Esophagus (tissue), 2 donors: ENCODE results near the gene NDUFB10. TPM values are rescaled to one million over a fixed set of nuclear protein-coding genes. Genes with fewer than 3 reads are reported as not detected.
A peak's percentile ranks its signal among the peaks of the same experiment; 100 is the strongest.

Experiments
- H3K27ac ChIP-seq, 2 donors: one replicate each; pipeline ENCODE4 v1.5.1; 2013; ENCODE audit warnings: low read depth in 2 of 2, mild to moderate bottlenecking in 2 of 2, inconsistent platforms in 1 of 2, low read length in 1 of 2, moderate library complexity in 1 of 2
- H3K27me3 ChIP-seq, 2 donors: one replicate each; pipeline ENCODE4 v1.6.1; 2013; ENCODE audit warnings: low read length in 2 of 2, control low read depth in 1 of 2, mild to moderate bottlenecking in 1 of 2; ENCODE audit not compliant: insufficient read depth in 2 of 2, control insufficient read depth in 1 of 2
- H3K36me3 ChIP-seq, 2 donors: one replicate each; pipeline ENCODE4 v1.6.1; 2013; ENCODE audit warnings: low read length in 1 of 2; ENCODE audit not compliant: control insufficient read depth in 2 of 2, insufficient read depth in 2 of 2
- H3K4me1 ChIP-seq, 2 donors: one replicate each; pipeline ENCODE4 v1.6.1; 2013; ENCODE audit warnings: low read length in 1 of 2; ENCODE audit not compliant: control insufficient read depth in 2 of 2, insufficient read depth in 2 of 2
- H3K4me3 ChIP-seq, 2 donors: one replicate each; pipeline ENCODE4 v1.5.1; 2013; ENCODE audit warnings: low read length in 2 of 2, mild to moderate bottlenecking in 2 of 2, low read depth in 1 of 2, moderate library complexity in 1 of 2
- H3K9me3 ChIP-seq, 2 donors: one replicate each; pipeline ENCODE4 v1.6.1; 2013; ENCODE audit warnings: mild to moderate bottlenecking in 2 of 2, low read depth in 1 of 2, low read length in 1 of 2, moderate library complexity in 1 of 2; ENCODE audit not compliant: control insufficient read depth in 2 of 2, insufficient read depth in 1 of 2
- WGBS, 2 donors: extraction: QIAGEN DNeasy Blood & Tissue Kit; methylation state at CpG; one replicate each; pipeline ENCODE4 v1.1.7; 2013; 5-methylcytosine and 5-hydroxymethylcytosine counted together
- polyA plus RNA-seq, 2 donors: library from polyadenylated mRNA; stranded (reverse); fragments of 200-250 nt; gene quantifications; one replicate each; pipeline ENCODE4 v1.2.3, GENCODE V29; 2013
- donor health status: healthy with polysubstance abuse.
- donor health status: Bipolar disorder and iron deficiency.

NDUFB10 gene
- polyA plus RNA-seq, 2 donors: 160 to 207 TPM

DNA sequence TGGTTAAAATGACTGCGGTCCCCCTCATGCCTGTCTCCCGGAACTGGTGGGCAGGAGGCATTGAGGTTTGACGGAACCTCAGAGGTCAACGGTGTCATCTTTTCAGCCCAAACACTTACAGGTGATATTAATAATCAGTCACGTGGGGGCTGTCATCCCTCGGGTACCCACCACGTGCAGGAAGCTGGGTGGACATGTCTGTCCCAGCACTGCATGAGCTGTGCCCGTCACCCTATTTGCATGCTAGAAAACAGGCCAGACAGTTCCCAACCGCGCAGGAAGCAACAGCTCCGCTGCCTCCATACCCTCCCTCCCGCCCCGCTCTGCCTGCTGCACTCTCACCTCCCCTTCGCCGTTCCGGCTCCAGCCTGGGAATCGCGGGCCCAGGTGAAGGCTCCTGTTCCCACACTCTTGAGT, 31.8 kb downstream of the NDUFB10 start:
- WGBS, 2 donors: 12 to 14% methylated on average over 18 of the region's 18 CpGs
- H3K9me3 ChIP-seq: peaks cover 0 to 4% of the 10 kb centered on the region in 2 donors

DNA sequence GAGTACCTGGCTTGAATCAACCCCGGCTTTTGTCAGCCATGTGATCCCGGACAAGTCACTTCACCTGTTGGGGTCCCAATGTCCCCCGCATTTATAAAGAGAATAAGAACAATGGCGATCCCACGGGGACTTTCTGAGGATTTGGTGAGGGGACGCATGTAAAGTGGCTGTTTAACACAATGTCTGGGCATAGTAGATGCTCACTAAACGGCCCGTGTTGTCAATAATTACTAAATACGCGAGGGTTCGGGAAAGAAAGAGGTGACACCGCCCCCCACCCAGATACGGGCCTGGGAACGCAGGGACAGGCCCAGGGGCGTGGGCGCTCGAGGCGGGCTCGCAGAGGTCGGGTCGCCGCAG, 32.2 kb downstream of the NDUFB10 start:
- Histone ChIP-seq H3K4me1 (peaks cover 7 to 27% of the 10 kb centered on the region in 2 donors), H3K27ac (peak overlapping the region in 1 of 2 donors; percentile 65), H3K4me3 (peak overlapping the region; percentile 9 to 49), H3K36me3 (peaks cover 0 to under 1% of the 10 kb centered on the region in 2 donors), H3K27me3 (peaks cover 0 to 18% of the 10 kb centered on the region in 2 donors), H3K9me3 (peaks cover 0 to 4% of the 10 kb centered on the region in 2 donors)
- 13% methylated on average over 21 to 22 of the region's 22 CpGs for WGBS, 2 donors

More for the DNA sequence above, 31.8 kb downstream of the NDUFB10 start:
- H3K4me3 ChIP-seq: peak overlapping the region; percentile 17 to 33
- no peak overlapping the region for H3K27ac ChIP-seq
- peaks cover 0 to 5% of the 10 kb centered on the region in 2 donors for H3K36me3 ChIP-seq
- peaks cover 0 to 18% of the 10 kb centered on the region in 2 donors for H3K27me3 ChIP-seq
- H3K4me1 ChIP-seq: peaks cover 7 to 25% of the 10 kb centered on the region in 2 donors

DNA sequence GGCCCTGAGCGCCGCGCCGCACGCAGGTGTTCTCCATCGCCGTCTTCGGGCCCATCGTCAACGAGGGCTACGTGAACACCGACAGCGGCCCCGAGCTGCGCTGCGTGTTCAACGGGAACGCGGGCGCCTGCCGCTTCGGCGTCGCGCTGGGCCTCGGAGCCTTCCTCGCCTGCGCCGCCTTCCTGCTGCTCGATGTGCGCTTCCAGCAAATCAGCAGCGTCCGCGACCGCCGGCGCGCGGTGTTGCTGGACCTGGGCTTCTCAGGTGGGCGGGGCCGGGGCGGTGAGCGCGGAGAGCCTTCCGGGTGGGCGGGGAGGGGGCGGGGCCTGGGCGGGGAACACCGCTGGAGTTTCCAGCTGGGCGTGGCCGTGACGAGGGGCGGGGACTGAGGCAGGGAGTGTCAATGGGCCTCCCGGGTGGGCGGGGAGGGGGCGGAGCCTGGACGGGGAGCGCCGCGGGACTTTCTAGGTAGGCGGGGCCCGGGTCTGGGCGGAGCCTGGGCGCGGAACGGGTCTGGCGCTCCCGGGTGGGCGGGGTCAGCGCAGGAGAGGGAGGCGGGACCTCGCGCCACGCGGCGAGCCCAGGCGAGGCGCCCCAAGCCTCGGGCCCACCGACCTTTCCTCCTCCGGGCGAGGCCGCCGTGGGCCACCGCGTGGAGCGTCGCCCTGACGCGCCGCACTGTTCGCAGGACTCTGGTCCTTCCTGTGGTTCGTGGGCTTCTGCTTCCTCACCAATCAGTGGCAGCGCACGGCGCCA, 32.8 kb downstream of the NDUFB10 start:
- Histone ChIP-seq H3K36me3 (peaks cover 0 to 2% of the 10 kb centered on the region in 2 donors), H3K9me3 (peaks cover 0 to 4% of the 10 kb centered on the region in 2 donors), H3K4me3 (peak overlapping the region; percentile 9 to 49), H3K4me1 (peaks cover 7 to 27% of the 10 kb centered on the region in 2 donors), H3K27me3 (peaks cover 0 to 18% of the 10 kb centered on the region in 2 donors), H3K27ac (peak overlapping the region in 1 of 2 donors; percentile 65)
- WGBS, 2 donors: 7 to 11% methylated on average over 52 to 96 of the region's 96 CpGs

DNA sequence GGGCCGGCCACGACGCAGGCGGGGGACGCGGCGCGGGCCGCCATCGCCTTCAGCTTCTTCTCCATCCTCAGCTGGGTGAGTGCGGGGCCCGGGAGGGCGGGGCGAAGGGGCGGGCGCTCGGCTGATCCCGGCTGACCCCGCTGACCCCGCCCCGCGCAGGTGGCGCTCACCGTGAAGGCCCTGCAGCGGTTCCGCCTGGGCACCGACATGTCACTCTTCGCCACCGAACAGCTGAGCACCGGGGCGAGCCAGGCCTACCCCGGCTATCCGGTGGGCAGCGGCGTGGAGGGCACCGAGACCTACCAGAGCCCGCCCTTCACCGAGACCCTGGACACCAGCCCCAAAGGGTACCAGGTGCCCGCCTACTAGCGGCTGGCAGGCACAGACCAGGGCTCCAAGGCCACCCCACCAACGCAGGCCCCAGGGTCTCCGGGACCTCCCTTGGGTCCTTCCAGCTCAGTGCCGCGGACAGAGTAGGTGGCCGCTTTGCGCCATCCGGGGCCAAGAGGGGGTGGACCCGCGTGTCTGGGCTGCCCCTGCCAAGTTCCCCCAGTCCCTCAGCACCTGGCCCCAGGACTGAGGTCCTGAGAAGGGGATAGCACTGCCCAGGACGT, 33.5 kb downstream of the NDUFB10 start:
- no peak overlapping the region for H3K4me3 ChIP-seq
- H3K36me3 ChIP-seq: peaks cover 0 to 6% of the 10 kb centered on the region in 2 donors
- peak overlapping the region in 1 of 2 donors; percentile 76 for H3K27ac ChIP-seq
- H3K27me3 ChIP-seq: peaks cover 0 to 18% of the 10 kb centered on the region in 2 donors
- 53 to 63% methylated on average over 43 to 50 of the region's 50 CpGs for WGBS, 2 donors
- H3K9me3 ChIP-seq: peaks cover 0 to 4% of the 10 kb centered on the region in 2 donors
- peaks cover 7 to 27% of the 10 kb centered on the region in 2 donors for H3K4me1 ChIP-seq

DNA sequence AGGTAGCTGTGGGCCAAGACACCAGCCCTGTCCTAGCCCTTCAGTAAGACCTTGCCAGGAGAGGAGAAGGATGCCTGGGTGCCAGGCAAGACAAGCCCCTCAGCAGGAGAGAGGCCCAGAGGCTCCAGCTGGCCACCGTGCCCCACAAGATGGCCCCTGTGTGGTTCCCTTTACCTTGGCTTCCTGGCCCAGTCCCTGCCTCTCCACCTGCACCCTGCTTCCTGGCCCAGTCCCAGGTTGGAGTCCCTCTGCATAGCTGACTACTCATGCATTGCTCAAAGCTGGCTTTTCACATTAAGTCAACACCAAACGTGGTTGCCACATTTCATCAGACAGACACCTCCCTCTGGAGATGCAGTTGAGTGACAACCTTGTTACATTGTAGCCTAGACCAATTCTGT, 34.4 kb downstream of the NDUFB10 start:
- H3K4me3 ChIP-seq: no peak overlapping the region
- 55% methylated on average over 2 of the region's 2 CpGs for WGBS, 2 donors

DNA sequence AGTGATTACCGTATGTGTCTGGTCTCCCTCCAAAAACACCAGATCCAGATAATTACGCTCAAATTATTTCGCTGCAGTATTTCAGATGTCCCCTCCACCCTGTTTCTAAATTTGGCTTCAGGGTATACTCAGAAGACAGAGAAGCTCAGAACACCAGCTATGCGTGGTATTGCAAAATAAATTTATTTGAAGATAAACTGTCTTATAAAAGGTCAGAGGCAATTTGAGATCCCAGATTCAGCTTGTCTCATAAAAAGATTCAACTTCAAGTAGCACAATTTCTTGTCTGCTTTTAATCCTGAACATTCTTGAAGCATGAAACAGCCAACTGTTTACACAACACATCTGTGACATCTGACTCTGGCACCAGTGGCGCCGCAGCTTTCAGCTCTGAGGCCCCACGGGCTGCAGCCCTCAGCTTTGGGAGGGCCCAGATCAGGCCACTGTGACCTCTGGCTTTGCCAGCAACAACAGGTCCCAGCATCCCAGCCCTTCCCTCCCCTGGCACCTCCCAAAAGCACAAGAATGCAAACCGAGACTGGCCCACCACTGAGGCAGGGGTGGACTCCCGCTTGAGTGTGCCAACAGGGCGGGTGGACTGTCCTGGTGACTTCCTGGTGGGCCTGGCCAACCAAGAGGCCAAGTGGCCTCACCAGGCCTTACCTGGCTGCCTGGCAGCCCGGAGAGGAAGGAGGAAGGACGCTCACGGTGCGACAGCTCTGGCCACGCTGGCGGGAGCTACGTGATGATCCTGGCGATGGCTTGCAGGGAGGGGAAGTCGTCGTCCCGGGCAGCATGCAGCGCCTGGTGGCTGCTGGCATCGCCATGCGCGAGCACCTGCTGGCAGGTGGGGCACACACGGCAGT, 38.4 kb downstream of the NDUFB10 start:
- Histone ChIP-seq H3K9me3 (no peaks in the 10 kb centered on the region), H3K4me3 (no peak overlapping the region), H3K27me3 (no peaks in the 10 kb centered on the region), H3K4me1 (peaks cover 0 to 10% of the 10 kb centered on the region in 2 donors), H3K27ac (peak overlapping the region; percentile 68 to 74), H3K36me3 (peaks cover 15 to 52% of the 10 kb centered on the region in 2 donors)
- 73 to 77% methylated on average over 26 of the region's 26 CpGs for WGBS, 2 donors

More for the DNA sequence above, 34.4 kb downstream of the NDUFB10 start:
- Histone ChIP-seq H3K27me3 (peaks cover 0 to 18% of the 10 kb centered on the region in 2 donors), H3K27ac (peak overlapping the region; percentile 52 to 76), H3K9me3 (peaks cover 0 to 4% of the 10 kb centered on the region in 2 donors), H3K4me1 (peaks cover 7 to 27% of the 10 kb centered on the region in 2 donors), H3K36me3 (peaks cover 0 to 15% of the 10 kb centered on the region in 2 donors)

DNA sequence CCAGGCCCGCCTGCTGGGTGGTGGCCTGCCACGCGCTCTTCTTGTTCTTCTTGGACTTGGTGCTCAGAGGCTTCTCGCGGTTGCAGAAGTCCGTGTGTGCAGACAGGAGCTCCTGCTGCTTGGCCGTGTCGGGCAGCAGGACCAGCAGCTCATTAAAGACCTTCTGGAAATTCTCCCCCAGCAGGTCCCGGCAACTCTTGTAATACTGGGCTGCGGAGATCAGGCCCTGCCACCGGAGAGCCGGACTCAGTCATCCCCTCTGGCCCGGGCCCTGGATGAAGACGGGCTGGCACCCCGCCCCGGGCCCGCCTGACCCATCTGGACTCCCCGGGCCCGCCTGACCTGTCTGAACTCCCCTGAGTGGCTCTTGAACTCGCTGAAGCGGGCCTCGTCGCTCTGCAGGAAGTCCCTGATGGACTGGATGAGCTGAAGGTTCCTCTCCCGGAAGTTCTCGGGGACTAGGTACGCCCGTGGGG, 39.1 kb downstream of the NDUFB10 start:
- Histone ChIP-seq H3K36me3 (peaks cover 15 to 59% of the 10 kb centered on the region in 2 donors), H3K4me3 (no peak overlapping the region), H3K27me3 (no peaks in the 10 kb centered on the region), H3K9me3 (no peaks in the 10 kb centered on the region), H3K4me1 (peaks cover 0 to 9% of the 10 kb centered on the region in 2 donors), H3K27ac (peak overlapping the region; percentile 29 to 74)
- 85 to 87% methylated on average over 27 of the region's 27 CpGs for WGBS, 2 donors

DNA sequence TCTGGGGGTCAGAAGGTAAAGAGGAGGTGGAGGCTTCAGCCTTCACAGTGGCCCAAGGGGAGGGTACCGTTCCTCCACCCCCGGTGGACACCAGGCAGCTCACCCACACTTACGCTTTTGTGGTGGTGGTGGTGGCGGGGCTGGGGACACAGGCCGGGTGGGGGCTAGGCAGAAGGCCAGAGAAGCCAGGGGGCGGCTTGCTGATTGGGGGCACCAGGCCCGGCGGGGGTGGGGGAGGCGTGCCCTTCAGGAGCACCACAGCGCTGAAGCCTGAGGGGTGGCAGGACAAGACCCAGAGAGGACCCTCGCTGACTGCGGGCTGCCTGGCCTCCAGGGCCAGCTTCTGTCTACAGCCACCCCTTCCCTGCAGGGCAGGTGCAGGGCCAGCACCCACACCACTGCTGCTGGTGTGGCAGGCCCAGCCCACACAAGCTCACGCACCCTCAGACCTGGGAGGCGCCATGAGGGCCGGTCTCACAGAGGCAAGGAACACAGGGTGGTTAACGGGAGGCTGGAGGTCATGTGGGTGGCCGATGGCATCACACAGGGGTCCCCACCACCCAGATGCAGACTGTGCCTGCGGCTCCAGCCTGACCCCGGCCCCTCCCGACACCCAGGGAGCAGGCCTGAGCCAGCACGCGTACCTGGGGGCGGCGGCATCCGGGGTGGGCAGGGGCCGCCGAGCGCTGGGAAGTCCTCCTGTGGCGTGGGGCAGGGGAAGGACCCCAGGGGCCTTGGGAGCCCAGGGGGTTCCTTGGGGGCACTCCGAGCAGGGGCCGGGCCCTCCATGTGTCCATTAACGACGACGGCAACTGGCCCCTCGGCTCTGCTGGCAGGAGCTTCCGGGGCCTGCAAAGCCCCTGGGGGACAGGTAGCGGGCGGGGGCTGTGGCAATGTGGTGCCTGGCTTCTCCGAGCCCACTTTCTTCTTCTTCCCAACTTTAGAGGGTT, 39.8 kb downstream of the NDUFB10 start:
- Histone ChIP-seq H3K9me3 (no peaks in the 10 kb centered on the region), H3K36me3 (peaks cover 15 to 60% of the 10 kb centered on the region in 2 donors), H3K4me3 (no peak overlapping the region), H3K4me1 (peaks cover 2 to 11% of the 10 kb centered on the region in 2 donors), H3K27me3 (no peaks in the 10 kb centered on the region), H3K27ac (peak overlapping the region; percentile 20 to 21)
- WGBS, 2 donors: 93 to 94% methylated on average over 39 of the region's 39 CpGs
